Measurements from ENCODE around the gene CPEB1. TPM values are rescaled to one million over a fixed set of nuclear protein-coding genes. Genes with fewer than 3 reads are reported as not detected.
A peak's percentile ranks its signal among the peaks of the same experiment; 100 is the strongest.

The CPEB1 gene
- polyA plus RNA-seq, 2 of the 4 experiments (the other 2 are of a cell fraction), result 2.7 to 7.0 TPM

DNA sequence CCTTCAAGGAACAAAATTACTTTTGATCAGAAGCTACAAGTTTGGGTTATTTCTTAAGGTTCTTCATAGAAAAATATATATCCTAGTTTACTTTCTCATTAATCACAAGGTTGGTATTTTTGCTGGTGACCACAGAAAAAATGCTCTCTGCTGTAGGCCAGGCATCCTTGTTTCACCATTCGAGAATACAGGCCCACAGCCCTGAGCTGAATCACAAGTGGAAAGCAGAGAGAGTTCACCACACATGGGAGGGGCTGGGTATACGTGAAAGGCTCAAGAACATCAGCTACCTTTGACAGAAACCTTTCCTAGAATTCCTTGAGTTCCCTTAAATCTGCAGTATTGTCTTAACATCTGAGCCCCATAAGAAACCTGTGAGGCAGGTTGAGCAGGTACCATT lies 23.2 kb downstream of the CPEB1 start:
- DNase-seq (ENCODE audit: low read depth in 1 of 2, low spot score in 1 of 2), result no peak
- Histone ChIP-seq H3K4me2 (no peak overlapping the region), H3K9me3 (no peaks in the 10 kb centered on the region), H3K27ac (no peak overlapping the region), H3K4me1 (no peaks in the 10 kb centered on the region), H3K4me3 (no peak overlapping the region)
- POLR2A ChIA-PET, result no interaction called here
- ATAC-seq, result no peak
- no peak for FAIRE-seq
- CTCF ChIA-PET, result interaction anchor here (1.0 to 1.7 kb wide), 3 partner anchors 20 to 93 kb away, joined by 3 to 6 read pairs (median 4); no protein-coding TSS in a partner anchor
- TF ChIP-seq NPAS2 (CRISPR knock-in tag; IDR thresholded peaks at IDR 0.05; ENCODE audit: borderline replicate concordance) (no peak), JUN (IDR thresholded peaks at IDR 0.05) (no peak), FOSL2 (IDR thresholded peaks at IDR 0.05) (no peak), FOSL2 (CRISPR knock-in tag; IDR thresholded peaks at IDR 0.05) (no peak), ESRRA (IDR thresholded peaks at IDR 0.05; ENCODE audit: borderline replicate concordance, low read length) (no peak), RAD21 (conservative IDR thresholded peaks at IDR 0.05 in 1 of 2, IDR thresholded peaks at IDR 0.05 in 1 of 2) (no peak), RFX5 (IDR thresholded peaks at IDR 0.05) (no peak), HEYL (CRISPR knock-in tag; IDR thresholded peaks at IDR 0.05) (no peak), FOSB (CRISPR knock-in tag; IDR thresholded peaks at IDR 0.05) (no peak), FOXS1 (CRISPR knock-in tag; IDR thresholded peaks at IDR 0.05) (no peak), ZFP36 (IDR thresholded peaks at IDR 0.05; ENCODE audit: borderline replicate concordance, partially characterized antibody) (no peak), NR3C1 (IDR thresholded peaks at IDR 0.05) (no peak), PHF8 (IDR thresholded peaks at IDR 0.05; ENCODE audit: borderline replicate concordance, low read depth) (no peak), RNF2 (IDR thresholded peaks at IDR 0.05; ENCODE audit: borderline replicate concordance, low read depth) (no peak), MAFK (IDR thresholded peaks at IDR 0.05; ENCODE audit: partially characterized antibody) (no peak), SREBF2 (IDR thresholded peaks at IDR 0.05) (no peak)
- TF ChIP-seq, protein P1, sequence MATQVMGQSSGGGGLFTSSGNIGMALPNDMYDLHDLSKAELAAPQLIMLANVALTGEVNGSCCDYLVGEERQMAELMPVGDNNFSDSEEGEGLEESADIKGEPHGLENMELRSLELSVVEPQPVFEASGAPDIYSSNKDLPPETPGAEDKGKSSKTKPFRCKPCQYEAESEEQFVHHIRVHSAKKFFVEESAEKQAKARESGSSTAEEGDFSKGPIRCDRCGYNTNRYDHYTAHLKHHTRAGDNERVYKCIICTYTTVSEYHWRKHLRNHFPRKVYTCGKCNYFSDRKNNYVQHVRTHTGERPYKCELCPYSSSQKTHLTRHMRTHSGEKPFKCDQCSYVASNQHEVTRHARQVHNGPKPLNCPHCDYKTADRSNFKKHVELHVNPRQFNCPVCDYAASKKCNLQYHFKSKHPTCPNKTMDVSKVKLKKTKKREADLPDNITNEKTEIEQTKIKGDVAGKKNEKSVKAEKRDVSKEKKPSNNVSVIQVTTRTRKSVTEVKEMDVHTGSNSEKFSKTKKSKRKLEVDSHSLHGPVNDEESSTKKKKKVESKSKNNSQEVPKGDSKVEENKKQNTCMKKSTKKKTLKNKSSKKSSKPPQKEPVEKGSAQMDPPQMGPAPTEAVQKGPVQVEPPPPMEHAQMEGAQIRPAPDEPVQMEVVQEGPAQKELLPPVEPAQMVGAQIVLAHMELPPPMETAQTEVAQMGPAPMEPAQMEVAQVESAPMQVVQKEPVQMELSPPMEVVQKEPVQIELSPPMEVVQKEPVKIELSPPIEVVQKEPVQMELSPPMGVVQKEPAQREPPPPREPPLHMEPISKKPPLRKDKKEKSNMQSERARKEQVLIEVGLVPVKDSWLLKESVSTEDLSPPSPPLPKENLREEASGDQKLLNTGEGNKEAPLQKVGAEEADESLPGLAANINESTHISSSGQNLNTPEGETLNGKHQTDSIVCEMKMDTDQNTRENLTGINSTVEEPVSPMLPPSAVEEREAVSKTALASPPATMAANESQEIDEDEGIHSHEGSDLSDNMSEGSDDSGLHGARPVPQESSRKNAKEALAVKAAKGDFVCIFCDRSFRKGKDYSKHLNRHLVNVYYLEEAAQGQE (IDR thresholded peaks at IDR 0.05), result no peak
- 56% methylated on average over 2 of the region's 2 CpGs for WGBS (ENCODE audit: missing lambda C conversion rate)

DNA sequence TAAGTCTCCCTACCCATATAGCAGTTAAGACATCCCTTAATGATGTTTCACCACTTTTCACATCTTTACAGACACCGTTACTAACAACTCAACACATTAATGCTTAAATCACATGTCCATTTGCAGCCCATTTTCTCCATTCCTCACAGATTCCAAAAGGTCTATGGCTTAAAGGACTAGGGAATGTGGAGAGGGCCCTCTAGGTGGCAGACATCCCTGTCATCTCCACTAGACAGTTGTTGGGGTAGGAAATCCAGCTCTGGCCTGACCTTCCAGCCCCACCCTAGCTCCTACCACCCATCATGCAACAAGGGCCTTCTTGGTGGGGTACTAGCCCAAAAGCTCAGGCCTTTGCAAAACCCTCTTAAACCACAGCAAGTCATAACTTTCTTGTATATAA lies 25.2 kb downstream of the CPEB1 start:
- TF ChIP-seq ZFP36 (IDR thresholded peaks at IDR 0.05; ENCODE audit: borderline replicate concordance, partially characterized antibody), result no peak
- TF ChIP-seq FOSL2 (IDR thresholded peaks at IDR 0.05), result no peak
- TF ChIP-seq FOSL2 (CRISPR knock-in tag; IDR thresholded peaks at IDR 0.05), result no peak
- TF ChIP-seq, protein P2, sequence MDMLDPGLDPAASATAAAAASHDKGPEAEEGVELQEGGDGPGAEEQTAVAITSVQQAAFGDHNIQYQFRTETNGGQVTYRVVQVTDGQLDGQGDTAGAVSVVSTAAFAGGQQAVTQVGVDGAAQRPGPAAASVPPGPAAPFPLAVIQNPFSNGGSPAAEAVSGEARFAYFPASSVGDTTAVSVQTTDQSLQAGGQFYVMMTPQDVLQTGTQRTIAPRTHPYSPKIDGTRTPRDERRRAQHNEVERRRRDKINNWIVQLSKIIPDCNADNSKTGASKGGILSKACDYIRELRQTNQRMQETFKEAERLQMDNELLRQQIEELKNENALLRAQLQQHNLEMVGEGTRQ (IDR thresholded peaks at IDR 0.05), result no peak
- TF ChIP-seq CHD4 (IDR thresholded peaks at IDR 0.05; ENCODE audit: borderline replicate concordance), result no peak
- no peak for TF ChIP-seq ESRRA (IDR thresholded peaks at IDR 0.05; ENCODE audit: borderline replicate concordance, low read length)
- peak in 1 of 2 experiments; percentile 29; a peak in 1 of 5 replicates for TF ChIP-seq RAD21 (conservative IDR thresholded peaks at IDR 0.05 in 1 of 2, IDR thresholded peaks at IDR 0.05 in 1 of 2)
- TF ChIP-seq, protein P1 (IDR thresholded peaks at IDR 0.05), result no peak
- TF ChIP-seq, protein P3, sequence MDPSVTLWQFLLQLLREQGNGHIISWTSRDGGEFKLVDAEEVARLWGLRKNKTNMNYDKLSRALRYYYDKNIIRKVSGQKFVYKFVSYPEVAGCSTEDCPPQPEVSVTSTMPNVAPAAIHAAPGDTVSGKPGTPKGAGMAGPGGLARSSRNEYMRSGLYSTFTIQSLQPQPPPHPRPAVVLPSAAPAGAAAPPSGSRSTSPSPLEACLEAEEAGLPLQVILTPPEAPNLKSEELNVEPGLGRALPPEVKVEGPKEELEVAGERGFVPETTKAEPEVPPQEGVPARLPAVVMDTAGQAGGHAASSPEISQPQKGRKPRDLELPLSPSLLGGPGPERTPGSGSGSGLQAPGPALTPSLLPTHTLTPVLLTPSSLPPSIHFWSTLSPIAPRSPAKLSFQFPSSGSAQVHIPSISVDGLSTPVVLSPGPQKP (IDR thresholded peaks at IDR 0.05; ENCODE audit: low read depth, low read length), result no peak
- TF ChIP-seq BHLHE40 (IDR thresholded peaks at IDR 0.05; ENCODE audit: low read depth, low read length), result no peak
- TF ChIP-seq, protein P4, sequence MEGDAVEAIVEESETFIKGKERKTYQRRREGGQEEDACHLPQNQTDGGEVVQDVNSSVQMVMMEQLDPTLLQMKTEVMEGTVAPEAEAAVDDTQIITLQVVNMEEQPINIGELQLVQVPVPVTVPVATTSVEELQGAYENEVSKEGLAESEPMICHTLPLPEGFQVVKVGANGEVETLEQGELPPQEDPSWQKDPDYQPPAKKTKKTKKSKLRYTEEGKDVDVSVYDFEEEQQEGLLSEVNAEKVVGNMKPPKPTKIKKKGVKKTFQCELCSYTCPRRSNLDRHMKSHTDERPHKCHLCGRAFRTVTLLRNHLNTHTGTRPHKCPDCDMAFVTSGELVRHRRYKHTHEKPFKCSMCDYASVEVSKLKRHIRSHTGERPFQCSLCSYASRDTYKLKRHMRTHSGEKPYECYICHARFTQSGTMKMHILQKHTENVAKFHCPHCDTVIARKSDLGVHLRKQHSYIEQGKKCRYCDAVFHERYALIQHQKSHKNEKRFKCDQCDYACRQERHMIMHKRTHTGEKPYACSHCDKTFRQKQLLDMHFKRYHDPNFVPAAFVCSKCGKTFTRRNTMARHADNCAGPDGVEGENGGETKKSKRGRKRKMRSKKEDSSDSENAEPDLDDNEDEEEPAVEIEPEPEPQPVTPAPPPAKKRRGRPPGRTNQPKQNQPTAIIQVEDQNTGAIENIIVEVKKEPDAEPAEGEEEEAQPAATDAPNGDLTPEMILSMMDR (IDR thresholded peaks at IDR 0.05), result peak; percentile 23; the same call in 1 of the 3 replicates
- no peak for TF ChIP-seq ZC3H11A (IDR thresholded peaks at IDR 0.05)
- H3K4me1 ChIP-seq, result no peaks in the 10 kb centered on the region
- no peak overlapping the region for H3K27ac ChIP-seq
- WGBS (ENCODE audit: missing lambda C conversion rate), result 26% methylated on average over 1 of the region's 1 CpG
- FAIRE-seq (peak; percentile 23), DNase-seq (ENCODE audit: low read depth in 1 of 2, low spot score in 1 of 2) (peak; percentile 29 to 38), ATAC-seq (peak; percentile 74 to 86; a peak in 5 of 6 replicates)
- H3K9me3 ChIP-seq, result no peaks in the 10 kb centered on the region
- no peak overlapping the region for H3K4me3 ChIP-seq
- no peak overlapping the region for H3K4me2 ChIP-seq
- ChIA-PET CTCF (interaction anchor here (0.6 to 2.1 kb wide), 7 partner anchors 9 to 378 kb away, joined by 3 to 5 read pairs (median 3); no protein-coding TSS in a partner anchor), POLR2A (no interaction called here)

Data from A549 (cell line).